GM23338 (cell line): ENCODE results near the gene PTPRB. TPM values are rescaled to one million over a fixed set of nuclear protein-coding genes. Genes with fewer than 3 reads are reported as not detected.

Experiments used
- ATAC-seq: fragments of 200-7000 bp; cut with Tn5 transposase; 3 replicates; pipeline ENCODE4 v1.9.1; 2020
- DNase-seq: peaks from one replicate; pipeline ENCODE4 v3.0.0-alpha.2; 2015; ENCODE audit warnings: low spot score
- H2AFZ ChIP-seq: fragments of 200-600 bp; sonication (generic); 2 replicates; pipeline ENCODE4 v1.8.0; 2016; ENCODE audit warnings: antibody characterized with exemption, mild to moderate bottlenecking, moderate library complexity
- H3F3A ChIP-seq: fragments of 200-600 bp; sonication (generic); replicated peaks from 2 replicates; pipeline ENCODE4 v1.8.0; 2017; ENCODE audit warnings: antibody characterized with exemption, mixed run types, low read depth
- H3K27ac ChIP-seq: fragments of 200-600 bp; sonication (generic); 2 replicates; pipeline ENCODE4 v1.6.1; 2016; ENCODE audit warnings: low read depth
- H3K27me3 ChIP-seq: fragments of 200-600 bp; sonication (generic); 2 replicates; pipeline ENCODE4 v1.8.0; 2016; ENCODE audit warnings: mild to moderate bottlenecking, mixed run types, moderate library complexity; ENCODE audit not compliant: insufficient read depth
- H3K36me3 ChIP-seq: fragments of 200-600 bp; sonication (generic); 2 replicates; pipeline ENCODE4 v1.8.0; 2016; ENCODE audit warnings: mild to moderate bottlenecking; ENCODE audit not compliant: insufficient read depth
- H3K4me1 ChIP-seq: fragments of 200-600 bp; sonication (generic); 2 replicates; pipeline ENCODE4 v1.8.0; 2016; ENCODE audit warnings: mild to moderate bottlenecking, moderate library complexity; ENCODE audit not compliant: insufficient read depth
- H3K4me2 ChIP-seq: fragments of 200-600 bp; sonication (generic); 2 replicates; pipeline ENCODE4 v1.7.1; 2017; ENCODE audit warnings: mixed run types
- H3K4me3 ChIP-seq: fragments of 200-600 bp; sonication (generic); 2 replicates; pipeline ENCODE4 v1.6.1; 2016; ENCODE audit warnings: mixed run types
- H3K79me2 ChIP-seq: fragments of 200-600 bp; sonication (generic); replicated peaks from 2 replicates; pipeline ENCODE4 v1.8.0; 2017; ENCODE audit warnings: mild to moderate bottlenecking; ENCODE audit not compliant: insufficient read depth
- H3K9me2 ChIP-seq: fragments of 200-600 bp; sonication (generic); 2 replicates; pipeline ENCODE4 v1.8.0; 2017; ENCODE audit not compliant: insufficient read depth
- H4K20me1 ChIP-seq: fragments of 200-600 bp; sonication (generic); replicated peaks from 2 replicates; pipeline ENCODE4 v1.8.0; 2017; ENCODE audit warnings: mild to moderate bottlenecking; ENCODE audit not compliant: insufficient read depth
- H3K27ac Mint-ChIP-seq: 2 replicates; pipeline ENCODE4 v1.8.0; 2020; ENCODE audit warnings: inconsistent platforms, mild to moderate bottlenecking, moderate library complexity, mixed read lengths
- H3K27me3 Mint-ChIP-seq: 3 replicates; pipeline ENCODE4 v1.8.0; 2022; ENCODE audit warnings: low read depth, mild to moderate bottlenecking, moderate library complexity, mixed read lengths, inconsistent platforms; ENCODE audit not compliant: insufficient read depth, poor library complexity
- H3K36me3 Mint-ChIP-seq: 3 replicates; pipeline ENCODE4 v1.8.0; 2021; ENCODE audit warnings: low read depth, mild to moderate bottlenecking, inconsistent platforms, moderate library complexity, mixed read lengths
- H3K4me1 Mint-ChIP-seq: 3 replicates; pipeline ENCODE4 v1.8.0; 2020; ENCODE audit warnings: mild to moderate bottlenecking, inconsistent platforms, mixed read lengths
- H3K4me3 Mint-ChIP-seq: 3 replicates; pipeline ENCODE4 v1.8.0; 2021; ENCODE audit warnings: moderate library complexity, mild to moderate bottlenecking, inconsistent platforms, mixed read lengths
- H3K9me3 Mint-ChIP-seq: 3 replicates; pipeline ENCODE4 v1.8.0; 2020; ENCODE audit warnings: moderate library complexity, mild to moderate bottlenecking, inconsistent platforms, mixed read lengths
- CTCF ChIP-seq, 2 experiments: fragments of 200-600 bp in 1 of 2; sonication (generic) in 1 of 2; conservative IDR thresholded peaks; 2 replicates each; pipeline versions ENCODE4 v1.5.1 to v1.6.1; 2016 to 2017; ENCODE audit warnings: antibody characterized with exemption in 2 of 2, low read depth in 2 of 2, mild to moderate bottlenecking in 2 of 2, moderate library complexity in 1 of 2
- EZH2 ChIP-seq: fragments of 200-600 bp; sonication (generic); IDR thresholded peaks from one replicate; pipeline ENCODE4 v1.8.0; 2017; ENCODE audit warnings: antibody characterized with exemption, mild to moderate bottlenecking, low read depth; ENCODE audit not compliant: unreplicated experiment
- EZH2phosphoT487 ChIP-seq: fragments of 200-600 bp; sonication (generic); IDR thresholded peaks from one replicate; pipeline ENCODE4 v1.8.1; 2018; ENCODE audit warnings: antibody characterized with exemption; ENCODE audit not compliant: unreplicated experiment
- NANOG ChIP-seq: IDR thresholded peaks from 2 replicates; pipeline ENCODE4 v1.6.1; 2016; ENCODE audit warnings: antibody characterized with exemption, borderline replicate concordance
- POLR2AphosphoS5 ChIP-seq: IDR thresholded peaks from 2 replicates; pipeline ENCODE4 v1.6.1; 2016; ENCODE audit warnings: antibody characterized with exemption, low read depth
- ZNF114 ChIP-seq: fragments of 250-450 bp; sonication (Bioruptor Pico); IDR thresholded peaks from 2 replicates; pipeline ENCODE4 v1.5.0; 2020; ENCODE audit warnings: mild to moderate bottlenecking, moderate library complexity
- ZNF331 ChIP-seq: fragments of 250-450 bp; sonication (Bioruptor Pico); IDR thresholded peaks from 2 replicates; pipeline ENCODE4 v1.5.0; 2020; ENCODE audit warnings: low read depth, mild to moderate bottlenecking, moderate library complexity
- ZNF462 ChIP-seq: fragments of 250-450 bp; sonication (Bioruptor Pico); IDR thresholded peaks from 2 replicates; pipeline ENCODE4 v1.5.0; 2020; ENCODE audit warnings: mild to moderate bottlenecking, moderate library complexity
- polyA plus RNA-seq: library from polyadenylated mRNA; unstranded; fragments of >200 nt; fragmentation: Nextera tagmentation; extraction: Ambion mirVana; gene quantifications from 2 replicates; pipeline ENCODE4 v1.2.1, GENCODE V29; 2016
- total RNA-seq: library from RNA; depleted of rRNA; stranded (reverse); fragments of >200 nt; shearing (Covaris generic); gene quantifications from 2 replicates; pipeline ENCODE4 v1.2.3, GENCODE V29; 2014

The PTPRB gene
- total and polyA plus RNA-seq, 2 experiments from 2014 or later, result 0.13 to 1.7 TPM

GRCh38 chr12:70513426-70513825 lies 123.8 kb downstream of the PTPRB start (continued):
- TF ChIP-seq ZNF462 (CRISPR knock-in tag) (no peak), EZH2phosphoT487 (no peak), ZNF331 (CRISPR knock-in tag) (no peak), NANOG (no peak), ZNF114 (no peak), POLR2AphosphoS5 (no peak), EZH2 (no peak)

- Histone ChIP-seq H3K36me3 (0 out of 2 replicates have a peak, but pooled peaks cover 4% of the 10 kb centered on the region), H3K4me1 (peaks cover 22% of the 10 kb centered on the region; the same call in 1 of the 2 replicates), H3K4me3 (no peak overlapping the region), H3K79me2 (no peaks in the 10 kb centered on the region), H3F3A (no peaks in the 10 kb centered on the region), H3K27ac (no peak overlapping the region), H3K4me2 (no peak overlapping the region), H4K20me1 (no peaks in the 10 kb centered on the region), H2AFZ (no peak overlapping the region), H3K27me3 (no peaks in the 10 kb centered on the region), H3K9me2 (peaks cover 4% of the 10 kb centered on the region; the same call in 1 of the 2 replicates)
- peaks cover 19% of the 10 kb centered on the region for H3K9me3 Mint-ChIP-seq
- H3K27ac Mint-ChIP-seq, result no peak overlapping the region
- no peak for DNase-seq
- peaks cover 17% of the 10 kb centered on the region; the same call in 2 of the 3 replicates for H3K36me3 Mint-ChIP-seq
- H3K4me3 Mint-ChIP-seq, result no peak overlapping the region
- H3K4me1 Mint-ChIP-seq, result peaks cover 17% of the 10 kb centered on the region
- no peak for ATAC-seq
- peaks cover 10% of the 10 kb centered on the region for H3K27me3 Mint-ChIP-seq
- TF ChIP-seq CTCF (conservative IDR thresholded peaks at IDR 0.05; ENCODE audit: low read depth in 2 of 2), result no peak
- TF ChIP-seq EZH2phosphoT487, result no peak
- TF ChIP-seq ZNF462 (CRISPR knock-in tag), result no peak
- TF ChIP-seq POLR2AphosphoS5, result no peak
These were observed 129.1 kb downstream of the PTPRB start for GRCh38 chr12:70508178-70508577.
